AG09319 (cell line): ENCODE results near the gene ACCSL.

Experiments
- DNase-seq: peaks from one replicate; pipeline ENCODE4 v3.0.0-alpha.2; 2010; ENCODE audit warnings: low read depth; ENCODE audit errors: extremely low read depth
- CTCF ChIP-seq: IDR thresholded peaks from 2 replicates; pipeline ENCODE4 v1.5.1; 2011; ENCODE audit warnings: low read depth, mild to moderate bottlenecking, inconsistent platforms, low read length, moderate library complexity

ACCSL gene

GRCh38 chr11:44071157-44071556 is 23.4 kb downstream of the ACCSL start:
- no peak for DNase-seq
- TF ChIP-seq CTCF = no peak

GRCh38 chr11:44072757-44073658 is 25.2 kb downstream of the ACCSL start:
- no peak for DNase-seq
- TF ChIP-seq CTCF = no peak

GRCh38 chr11:44078794-44079193 is 31.0 kb downstream of the ACCSL start:
- DNase-seq = no peak
- TF ChIP-seq CTCF = no peak

- TF ChIP-seq CTCF = no peak
These were observed 31.6 kb downstream of the ACCSL start for GRCh38 chr11:44079376-44079775.

GRCh38 chr11:44080951-44081350 is 33.2 kb downstream of the ACCSL start:
- DNase-seq = no peak
- no peak for TF ChIP-seq CTCF

More at GRCh38 chr11:44079376-44079775, 31.6 kb downstream of the ACCSL start:
- no peak for DNase-seq

GRCh38 chr11:44082645-44083044 is 34.9 kb downstream of the ACCSL start:
- DNase-seq = no peak
- TF ChIP-seq CTCF = no peak

GRCh38 chr11:44083433-44083832 is 35.7 kb downstream of the ACCSL start:
- TF ChIP-seq CTCF = no peak

More at GRCh38 chr11:44083433-44083832, 35.7 kb downstream of the ACCSL start:
- no peak for DNase-seq
